ENCODE measurements around the gene STAP2.

DNA sequence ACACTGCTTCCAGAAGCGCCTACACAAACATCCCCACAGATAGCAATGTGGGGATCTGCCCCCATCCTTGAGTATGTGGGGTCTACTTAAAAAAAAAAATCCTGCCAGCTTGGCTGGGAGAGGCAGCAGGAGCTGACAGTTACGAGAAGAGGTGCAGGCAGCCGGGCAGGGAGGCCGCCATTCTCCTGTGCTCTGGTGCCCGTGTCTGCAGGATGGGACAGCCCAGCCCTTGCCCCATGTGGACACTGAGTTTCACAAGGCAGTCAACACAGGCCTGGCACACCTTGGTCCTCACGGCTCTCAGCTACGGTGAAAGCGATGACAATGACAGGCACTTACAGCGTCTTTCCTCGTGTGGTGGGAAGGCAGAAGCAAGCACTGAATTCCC is 28.7 kb upstream of the STAP2 start:
- TF ChIP-seq, protein P1, sequence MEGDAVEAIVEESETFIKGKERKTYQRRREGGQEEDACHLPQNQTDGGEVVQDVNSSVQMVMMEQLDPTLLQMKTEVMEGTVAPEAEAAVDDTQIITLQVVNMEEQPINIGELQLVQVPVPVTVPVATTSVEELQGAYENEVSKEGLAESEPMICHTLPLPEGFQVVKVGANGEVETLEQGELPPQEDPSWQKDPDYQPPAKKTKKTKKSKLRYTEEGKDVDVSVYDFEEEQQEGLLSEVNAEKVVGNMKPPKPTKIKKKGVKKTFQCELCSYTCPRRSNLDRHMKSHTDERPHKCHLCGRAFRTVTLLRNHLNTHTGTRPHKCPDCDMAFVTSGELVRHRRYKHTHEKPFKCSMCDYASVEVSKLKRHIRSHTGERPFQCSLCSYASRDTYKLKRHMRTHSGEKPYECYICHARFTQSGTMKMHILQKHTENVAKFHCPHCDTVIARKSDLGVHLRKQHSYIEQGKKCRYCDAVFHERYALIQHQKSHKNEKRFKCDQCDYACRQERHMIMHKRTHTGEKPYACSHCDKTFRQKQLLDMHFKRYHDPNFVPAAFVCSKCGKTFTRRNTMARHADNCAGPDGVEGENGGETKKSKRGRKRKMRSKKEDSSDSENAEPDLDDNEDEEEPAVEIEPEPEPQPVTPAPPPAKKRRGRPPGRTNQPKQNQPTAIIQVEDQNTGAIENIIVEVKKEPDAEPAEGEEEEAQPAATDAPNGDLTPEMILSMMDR (IDR thresholded peaks at IDR 0.05): no peak
- TF ChIP-seq POLR2AphosphoS5 (IDR thresholded peaks at IDR 0.05): no peak

Data from suprapubic skin (tissue), 3 donors.